BE2C (cell line): ENCODE results near the gene SLC33A1. TPM values are rescaled to one million over a fixed set of nuclear protein-coding genes. Genes with fewer than 3 reads are reported as not detected.
A peak's percentile ranks its signal among the peaks of the same experiment; 100 is the strongest.

Source experiments
- DNase-seq: peaks from one replicate; pipeline ENCODE4 v3.0.0-alpha.2; 2020
- H3K27me3 ChIP-seq: fragments of 250-450 bp; sonication (Bioruptor Pico); 2 replicates; pipeline ENCODE4 v1.5.1; 2020; ENCODE audit warnings: mild to moderate bottlenecking
- H3K36me3 ChIP-seq: fragments of 250-450 bp; sonication (Bioruptor Pico); 2 replicates; pipeline ENCODE4 v1.5.1; 2020; ENCODE audit warnings: mild to moderate bottlenecking
- H3K4me1 ChIP-seq: fragments of 250-450 bp; sonication (Bioruptor Pico); 2 replicates; pipeline ENCODE4 v1.5.1; 2020
- H3K4me3 ChIP-seq: 2 replicates; pipeline ENCODE4 v1.5.1; 2011; ENCODE audit warnings: low read depth, low read length
- H3K9me3 ChIP-seq: fragments of 250-450 bp; sonication (Bioruptor Pico); 2 replicates; pipeline ENCODE4 v1.5.1; 2020
- CTCF ChIP-seq: IDR thresholded peaks from 2 replicates; pipeline ENCODE4 v1.5.1; 2012; ENCODE audit warnings: mild to moderate bottlenecking, low read depth, low read length
- polyA plus RNA-seq: library from polyadenylated mRNA; unstranded; fragments of >200 nt; gene quantifications from one replicate; pipeline ENCODE4 v1.2.1, GENCODE V29; 2012; ENCODE audit warnings: low read depth, missing spikeins; ENCODE audit not compliant: insufficient read length, insufficient read depth

Gene SLC33A1
- 24.0 TPM for polyA plus RNA-seq

GRCh38 chr3:155854141-155854940, at the start of gene SLC33A1:
SLC33A1 (minus strand) TSS chr3:155854427; CDS start chr3:155853997, 430 bp downstream.
- H3K27me3 ChIP-seq = no peaks in the 10 kb centered on the region
- H3K36me3 ChIP-seq = no peaks in the 10 kb centered on the region
- peak within 1 kb of the TSS; percentile 97 for H3K4me3 ChIP-seq
- peaks cover 4% of the 10 kb centered on the region; the same call in 1 of the 2 replicates for H3K4me1 ChIP-seq
- TF ChIP-seq CTCF = no peak
- H3K9me3 ChIP-seq = no peaks in the 10 kb centered on the region
- peak; percentile 98 for DNase-seq

GRCh38 chr3:155895379-155895900, 41.2 kb upstream of the SLC33A1 start:
- DNase-seq = no peak
- Histone ChIP-seq H3K36me3 (peaks cover 34% of the 10 kb centered on the region), H3K9me3 (no peaks in the 10 kb centered on the region), H3K27me3 (no peaks in the 10 kb centered on the region), H3K4me1 (peaks cover 8% of the 10 kb centered on the region), H3K4me3 (no peak overlapping the region)
- no peak for TF ChIP-seq CTCF

- no peaks in the 10 kb centered on the region for H3K9me3 ChIP-seq
- H3K4me1 ChIP-seq = peaks cover 11% of the 10 kb centered on the region
- DNase-seq = no peak
- H3K4me3 ChIP-seq = no peak overlapping the region
- TF ChIP-seq CTCF = no peak
- H3K36me3 ChIP-seq = peaks cover 9% of the 10 kb centered on the region
- H3K27me3 ChIP-seq = no peaks in the 10 kb centered on the region
Observed at GRCh38 chr3:155891321-155891720, 37.1 kb upstream of the SLC33A1 start.

GRCh38 chr3:155890671-155891190, 36.5 kb upstream of the SLC33A1 start:
- Histone ChIP-seq H3K4me1 (peaks cover 11% of the 10 kb centered on the region), H3K27me3 (no peaks in the 10 kb centered on the region), H3K4me3 (no peak overlapping the region), H3K36me3 (peaks cover 9% of the 10 kb centered on the region), H3K9me3 (no peaks in the 10 kb centered on the region)
- DNase-seq = no peak
- TF ChIP-seq CTCF = no peak

- DNase-seq = no peak
- no peak overlapping the region for H3K4me3 ChIP-seq
- TF ChIP-seq CTCF = no peak
- H3K4me1 ChIP-seq = peaks cover 11% of the 10 kb centered on the region
- no peaks in the 10 kb centered on the region for H3K27me3 ChIP-seq
- peaks cover 6% of the 10 kb centered on the region for H3K36me3 ChIP-seq
- no peaks in the 10 kb centered on the region for H3K9me3 ChIP-seq
Observed at GRCh38 chr3:155889952-155890351, 35.7 kb upstream of the SLC33A1 start.

- no peaks in the 10 kb centered on the region for H3K27me3 ChIP-seq
Observed at GRCh38 chr3:155889212-155889611, 35.0 kb upstream of the SLC33A1 start.

More at GRCh38 chr3:155889212-155889611, 35.0 kb upstream of the SLC33A1 start:
- DNase-seq = no peak
- Histone ChIP-seq H3K36me3 (peaks cover 5% of the 10 kb centered on the region; the same call in 1 of the 2 replicates), H3K4me3 (no peak overlapping the region), H3K9me3 (no peaks in the 10 kb centered on the region), H3K4me1 (peaks cover 11% of the 10 kb centered on the region)
- TF ChIP-seq CTCF = no peak
